ENCODE results near the gene DLST. TPM values are rescaled to one million over a fixed set of nuclear protein-coding genes. Genes with fewer than 3 reads are reported as not detected.

DLST gene
- total and polyA plus RNA-seq, 2 donors (not counting 1 experiment from before 2014, with no cell fraction given) = 95.3 to 214 TPM

GRCh38 chr14:74936151-74936550 lies 54.4 kb downstream of the DLST start:
- no peak overlapping the region for H3K4me3 ChIP-seq (replicated peaks in 1 of 4; ENCODE audit: control extremely low read depth in 1 of 4, insufficient read depth in 1 of 4, low read depth in 3 of 4, low read length in 4 of 4)
- H3K4me2 ChIP-seq (ENCODE audit: extremely low read depth, insufficient read depth, low read length) = no peak overlapping the region
- no peaks in the 10 kb centered on the region for H3K27me3 ChIP-seq (ENCODE audit: control insufficient read depth, insufficient read depth, low read length)
- TF ChIP-seq EZH2 (IDR thresholded peaks at IDR 0.05; ENCODE audit: low read length, missing control alignments) = no peak
- TF ChIP-seq CTCF (conservative IDR thresholded peaks at IDR 0.05 in 1 of 2, IDR thresholded peaks at IDR 0.05 in 1 of 2; ENCODE audit: low read depth in 1 of 2, low read length in 2 of 2) = no peak
- no peak for DNase-seq (ENCODE audit: low read depth in 2 of 2)
- H3K9me3 ChIP-seq (ENCODE audit: control insufficient read depth, insufficient read depth, low read depth, low read length) = no peaks in the 10 kb centered on the region
- no peak overlapping the region for H2AFZ ChIP-seq (ENCODE audit: low read length)
- no peaks in the 10 kb centered on the region for H4K20me1 ChIP-seq (ENCODE audit: control insufficient read depth, extremely low read depth, insufficient read depth, low read length)
- H3K9ac ChIP-seq (ENCODE audit: insufficient read depth, low read length) = no peak overlapping the region
- peaks cover 24% of the 10 kb centered on the region for H3K4me1 ChIP-seq (ENCODE audit: control insufficient read depth, extremely low read depth, insufficient read depth, low read length)
- H3K27ac ChIP-seq (ENCODE audit: insufficient read depth, low read length) = no peak overlapping the region
- no peaks in the 10 kb centered on the region for H3K36me3 ChIP-seq (ENCODE audit: control insufficient read depth, insufficient read depth, low read length)
- no peaks in the 10 kb centered on the region for H3K79me2 ChIP-seq (ENCODE audit: control insufficient read depth, insufficient read depth, low read length)

GRCh38 chr14:74936731-74937130 lies 55.0 kb downstream of the DLST start:
- Histone ChIP-seq H3K4me1 (ENCODE audit: control insufficient read depth, extremely low read depth, insufficient read depth, low read length) (peaks cover 29% of the 10 kb centered on the region), H3K4me3 (replicated peaks in 1 of 4; ENCODE audit: control extremely low read depth in 1 of 4, insufficient read depth in 1 of 4, low read depth in 3 of 4, low read length in 4 of 4) (no peak overlapping the region), H3K9ac (ENCODE audit: insufficient read depth, low read length) (no peak overlapping the region), H4K20me1 (ENCODE audit: control insufficient read depth, extremely low read depth, insufficient read depth, low read length) (no peaks in the 10 kb centered on the region), H2AFZ (ENCODE audit: low read length) (no peak overlapping the region), H3K4me2 (ENCODE audit: extremely low read depth, insufficient read depth, low read length) (no peak overlapping the region), H3K27me3 (ENCODE audit: control insufficient read depth, insufficient read depth, low read length) (no peaks in the 10 kb centered on the region), H3K9me3 (ENCODE audit: control insufficient read depth, insufficient read depth, low read depth, low read length) (no peaks in the 10 kb centered on the region), H3K79me2 (ENCODE audit: control insufficient read depth, insufficient read depth, low read length) (no peaks in the 10 kb centered on the region), H3K27ac (ENCODE audit: insufficient read depth, low read length) (no peak overlapping the region), H3K36me3 (ENCODE audit: control insufficient read depth, insufficient read depth, low read length) (no peaks in the 10 kb centered on the region)
- no peak for TF ChIP-seq CTCF (conservative IDR thresholded peaks at IDR 0.05 in 1 of 2, IDR thresholded peaks at IDR 0.05 in 1 of 2; ENCODE audit: low read depth in 1 of 2, low read length in 2 of 2)
- TF ChIP-seq EZH2 (IDR thresholded peaks at IDR 0.05; ENCODE audit: low read length, missing control alignments) = no peak
- no peak for DNase-seq (ENCODE audit: low read depth in 2 of 2)

GRCh38 chr14:74937171-74937570 lies 55.5 kb downstream of the DLST start:
- Histone ChIP-seq H3K79me2 (ENCODE audit: control insufficient read depth, insufficient read depth, low read length) (no peaks in the 10 kb centered on the region), H3K27ac (ENCODE audit: insufficient read depth, low read length) (no peak overlapping the region), H3K9ac (ENCODE audit: insufficient read depth, low read length) (no peak overlapping the region), H3K4me1 (ENCODE audit: control insufficient read depth, extremely low read depth, insufficient read depth, low read length) (peaks cover 33% of the 10 kb centered on the region), H3K27me3 (ENCODE audit: control insufficient read depth, insufficient read depth, low read length) (no peaks in the 10 kb centered on the region), H3K4me3 (replicated peaks in 1 of 4; ENCODE audit: control extremely low read depth in 1 of 4, insufficient read depth in 1 of 4, low read depth in 3 of 4, low read length in 4 of 4) (no peak overlapping the region), H3K36me3 (ENCODE audit: control insufficient read depth, insufficient read depth, low read length) (no peaks in the 10 kb centered on the region), H3K4me2 (ENCODE audit: extremely low read depth, insufficient read depth, low read length) (no peak overlapping the region), H4K20me1 (ENCODE audit: control insufficient read depth, extremely low read depth, insufficient read depth, low read length) (no peaks in the 10 kb centered on the region), H3K9me3 (ENCODE audit: control insufficient read depth, insufficient read depth, low read depth, low read length) (no peaks in the 10 kb centered on the region), H2AFZ (ENCODE audit: low read length) (no peak overlapping the region)
- no peak for DNase-seq (ENCODE audit: low read depth in 2 of 2)
- TF ChIP-seq EZH2 (IDR thresholded peaks at IDR 0.05; ENCODE audit: low read length, missing control alignments) = no peak
- TF ChIP-seq CTCF (conservative IDR thresholded peaks at IDR 0.05 in 1 of 2, IDR thresholded peaks at IDR 0.05 in 1 of 2; ENCODE audit: low read depth in 1 of 2, low read length in 2 of 2) = no peak

All from fibroblast of lung (primary cell).